GM10847 (cell line): Measurements from ENCODE around the gene AFF2.

Experiments used
- POLR2A ChIP-seq: IDR thresholded peaks from 2 replicates; pipeline ENCODE4 v1.6.1; 2011; ENCODE audit not compliant: insufficient read length; ENCODE audit errors: extremely low read depth

AFF2 gene

GRCh38 chrX:148713981-148714380 is 213.6 kb downstream of the AFF2 start:
- no peak for TF ChIP-seq POLR2A

GRCh38 chrX:148715361-148715760 is 214.9 kb downstream of the AFF2 start:
- no peak for TF ChIP-seq POLR2A

- TF ChIP-seq POLR2A = no peak
Measured at GRCh38 chrX:148722966-148723365, 222.5 kb downstream of the AFF2 start.

GRCh38 chrX:148723551-148723950 is 223.1 kb downstream of the AFF2 start:
- no peak for TF ChIP-seq POLR2A

GRCh38 chrX:148728901-148729300 is 228.5 kb downstream of the AFF2 start:
- no peak for TF ChIP-seq POLR2A

- TF ChIP-seq POLR2A = no peak
Measured at GRCh38 chrX:148732743-148733142, 232.3 kb downstream of the AFF2 start.

- TF ChIP-seq POLR2A = no peak
Measured at GRCh38 chrX:148741441-148741840, 241.0 kb downstream of the AFF2 start.

- no peak for TF ChIP-seq POLR2A
Measured at GRCh38 chrX:148755111-148755510, 254.7 kb downstream of the AFF2 start.

- no peak for TF ChIP-seq POLR2A
Measured at GRCh38 chrX:148763896-148764295, 263.5 kb downstream of the AFF2 start.

GRCh38 chrX:148768296-148768695 is 267.9 kb downstream of the AFF2 start:
- TF ChIP-seq POLR2A = no peak

- no peak for TF ChIP-seq POLR2A
Measured at GRCh38 chrX:148771440-148771839, 271.0 kb downstream of the AFF2 start.

- no peak for TF ChIP-seq POLR2A
Measured at GRCh38 chrX:148774276-148774675, 273.9 kb downstream of the AFF2 start.

- TF ChIP-seq POLR2A = no peak
Measured at GRCh38 chrX:148784137-148784536, 283.7 kb downstream of the AFF2 start.

- TF ChIP-seq POLR2A = no peak
Measured at GRCh38 chrX:148784856-148785255, 284.4 kb downstream of the AFF2 start.

- TF ChIP-seq POLR2A = no peak
Measured at GRCh38 chrX:148785256-148785655, 284.8 kb downstream of the AFF2 start.

GRCh38 chrX:148788449-148788848 is 288.0 kb downstream of the AFF2 start:
- no peak for TF ChIP-seq POLR2A

- TF ChIP-seq POLR2A = no peak
Measured at GRCh38 chrX:148794350-148794749, 293.9 kb downstream of the AFF2 start.
